ENCODE results near the gene TSEN2.

Gene TSEN2

DNA sequence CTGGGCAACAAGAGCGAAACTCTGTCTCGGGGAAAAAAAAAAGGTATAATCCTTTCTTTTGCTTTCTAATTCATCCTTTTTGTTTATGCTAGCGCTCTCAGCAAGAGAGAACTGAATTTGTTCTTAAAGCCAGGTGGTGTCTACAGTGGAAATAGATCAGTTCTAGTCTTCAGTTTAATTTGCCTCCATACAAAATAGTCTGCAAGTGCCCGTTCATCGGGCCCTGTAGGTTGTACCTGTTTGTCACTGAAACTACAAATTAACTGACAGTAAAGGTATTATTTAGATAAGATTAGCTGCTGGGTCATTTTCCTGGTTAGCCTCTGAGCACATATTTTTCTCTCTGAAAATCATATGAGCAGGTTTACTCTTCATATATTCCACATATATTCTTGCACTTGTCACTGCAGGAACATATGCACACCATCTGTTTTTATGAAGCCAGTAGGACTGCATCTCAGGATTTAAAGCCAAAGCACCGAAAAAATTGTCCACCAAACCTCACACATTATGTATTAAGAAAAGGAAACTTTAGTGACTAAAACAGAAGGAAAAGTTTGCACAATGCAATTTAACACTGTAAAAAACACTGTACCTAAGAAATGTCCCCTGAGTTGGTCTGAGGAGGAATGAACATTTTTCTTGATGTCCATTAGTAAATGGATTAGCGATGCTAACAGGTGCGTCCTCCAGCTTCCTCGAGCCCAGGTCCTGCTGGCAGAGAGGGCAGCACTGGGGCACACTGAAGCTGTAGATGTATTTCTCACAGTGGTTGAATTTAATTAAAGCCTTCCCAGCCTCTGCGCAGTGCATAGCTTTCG is 60.6 kb downstream of the TSEN2 start:
- H3K27me3 ChIP-seq (ENCODE audit: insufficient read depth, low read length), result peaks cover 2% of the 10 kb centered on the region; the same call in 1 of the 2 replicates
- H3K36me3 ChIP-seq (ENCODE audit: insufficient read depth, low read depth, low read length), result peaks cover 5% of the 10 kb centered on the region; the same call in 1 of the 2 replicates
- peak overlapping the region; percentile 44; the same call in 1 of the 2 replicates for H3K4me3 ChIP-seq (ENCODE audit: low read length)
- peak overlapping the region; percentile 45; the same call in 1 of the 2 replicates for H3K9ac ChIP-seq (ENCODE audit: low read depth, low read length)
- no peaks in the 10 kb centered on the region for H3K9me3 ChIP-seq (ENCODE audit: insufficient read depth, low read depth, low read length)
- peaks cover 11% of the 10 kb centered on the region; the same call in 1 of the 2 replicates for H3K4me1 ChIP-seq (ENCODE audit: insufficient read depth, low read length)
- H3K27ac ChIP-seq (ENCODE audit: low read length), result no peak overlapping the region

DNA sequence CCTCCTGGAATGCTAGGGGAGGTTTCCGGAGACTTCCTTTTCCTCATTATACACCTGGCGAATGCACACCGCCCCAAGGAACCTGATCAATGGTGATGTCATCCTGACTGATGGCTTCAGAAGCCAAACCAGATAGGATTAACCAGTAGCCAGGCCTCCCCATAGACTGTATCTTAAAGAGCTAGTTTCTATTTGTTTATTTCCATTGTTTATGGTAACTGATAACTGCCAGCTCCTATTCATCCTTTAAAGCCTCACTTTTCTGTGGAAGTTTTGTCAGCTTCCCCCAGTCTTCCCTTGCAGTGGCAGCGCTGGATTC is 61.2 kb downstream of the TSEN2 start, which contains the start of gene MKRN2OS:
TSS of gene MKRN2OS (minus strand) at position 27 of the 319 bp plus-strand sequence. CDS start 35 bp downstream, outside the sequence.
- peak within 1 kb of the TSS; percentile 45; the same call in 1 of the 2 replicates for H3K9ac ChIP-seq (ENCODE audit: low read depth, low read length)
- H3K9me3 ChIP-seq (ENCODE audit: insufficient read depth, low read depth, low read length), result no peaks in the 10 kb centered on the region
- peaks cover under 1% of the 10 kb centered on the region; the same call in 1 of the 2 replicates for H3K36me3 ChIP-seq (ENCODE audit: insufficient read depth, low read depth, low read length)
- no peak within 1 kb of the TSS for H3K27ac ChIP-seq (ENCODE audit: low read length)
- H3K4me3 ChIP-seq (ENCODE audit: low read length), result peak within 1 kb of the TSS; percentile 44; the same call in 1 of the 2 replicates
- peaks cover 6% of the 10 kb centered on the region; the same call in 1 of the 2 replicates for H3K27me3 ChIP-seq (ENCODE audit: insufficient read depth, low read length)
- H3K4me1 ChIP-seq (ENCODE audit: insufficient read depth, low read length), result peaks cover 11% of the 10 kb centered on the region; the same call in 1 of the 2 replicates

DNA sequence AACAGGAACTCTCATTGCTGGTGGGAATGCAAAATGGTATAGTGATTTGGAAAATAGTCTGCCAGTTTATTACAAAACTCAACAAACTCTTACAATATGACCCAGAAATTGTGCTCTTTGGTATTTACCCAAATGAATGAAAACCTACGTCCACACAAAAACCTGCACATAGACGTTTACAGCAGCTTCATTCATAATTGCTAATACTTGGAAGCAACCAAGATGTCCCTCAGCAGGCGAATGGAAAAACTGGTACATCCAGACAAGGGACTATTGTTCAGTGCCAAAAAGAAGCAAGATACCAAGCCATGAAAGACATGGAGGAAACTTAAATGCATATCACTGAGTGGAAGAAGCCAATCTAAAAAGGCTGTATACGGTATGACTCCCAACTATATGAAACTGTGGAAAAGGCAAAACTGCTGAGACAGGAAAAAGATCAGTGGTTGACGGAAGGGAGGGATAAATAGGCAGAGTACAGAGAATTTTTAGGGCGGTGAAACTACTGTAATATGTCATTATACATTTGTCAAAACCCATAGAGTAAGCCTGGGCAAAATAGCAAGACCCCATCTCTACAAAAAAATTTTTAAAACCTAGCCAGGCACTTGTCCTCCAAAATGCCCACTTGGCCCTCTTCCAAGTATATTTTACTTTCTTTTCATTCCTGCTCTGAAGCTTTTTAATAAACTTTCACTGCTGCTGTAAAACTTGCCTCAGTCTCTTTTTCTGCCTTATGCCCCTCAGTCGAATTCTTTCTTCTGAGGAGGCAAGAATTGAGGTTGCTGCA is 65.9 kb downstream of the TSEN2 start:
- Histone ChIP-seq H3K27ac (ENCODE audit: low read length) (no peak overlapping the region), H3K36me3 (ENCODE audit: insufficient read depth, low read depth, low read length) (no peaks in the 10 kb centered on the region), H3K9me3 (ENCODE audit: insufficient read depth, low read depth, low read length) (no peaks in the 10 kb centered on the region)

DNA sequence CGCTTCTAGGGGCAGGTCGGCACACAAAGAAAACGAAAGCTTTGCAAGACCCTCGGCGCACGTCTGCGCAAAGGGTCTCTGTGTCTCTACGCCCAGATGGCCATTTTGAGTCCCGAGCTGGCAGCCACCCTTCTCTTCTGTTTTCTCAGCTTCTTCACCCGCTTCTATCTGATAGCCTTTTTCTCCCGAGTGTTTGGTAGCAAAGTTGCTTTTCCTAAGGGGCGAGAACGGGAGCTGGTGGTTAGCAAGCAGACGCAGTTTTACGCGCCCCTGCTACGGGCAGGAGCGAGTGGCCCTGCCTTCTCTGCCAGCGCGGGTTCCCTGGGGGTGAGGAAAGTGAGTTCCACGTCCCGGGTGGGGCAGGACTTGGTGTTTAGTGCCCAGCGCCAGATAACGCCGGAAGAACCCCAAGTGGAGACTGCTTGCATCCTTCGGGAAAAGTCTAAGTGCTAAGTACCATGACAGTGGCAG is 69.7 kb downstream of the TSEN2 start:
- H3K9ac ChIP-seq (ENCODE audit: low read depth, low read length), result peak overlapping the region; percentile 57; the same call in 1 of the 2 replicates
- H3K4me3 ChIP-seq (ENCODE audit: low read length), result peak overlapping the region; percentile 57; the same call in 1 of the 2 replicates
- H3K27ac ChIP-seq (ENCODE audit: low read length), result no peak overlapping the region

More for the DNA sequence above, 65.9 kb downstream of the TSEN2 start:
- Histone ChIP-seq H3K4me1 (ENCODE audit: insufficient read depth, low read length) (peaks cover 4% of the 10 kb centered on the region; the same call in 1 of the 2 replicates), H3K27me3 (ENCODE audit: insufficient read depth, low read length) (peaks cover 6% of the 10 kb centered on the region; the same call in 1 of the 2 replicates), H3K4me3 (ENCODE audit: low read length) (no peak overlapping the region), H3K9ac (ENCODE audit: low read depth, low read length) (no peak overlapping the region)

DNA sequence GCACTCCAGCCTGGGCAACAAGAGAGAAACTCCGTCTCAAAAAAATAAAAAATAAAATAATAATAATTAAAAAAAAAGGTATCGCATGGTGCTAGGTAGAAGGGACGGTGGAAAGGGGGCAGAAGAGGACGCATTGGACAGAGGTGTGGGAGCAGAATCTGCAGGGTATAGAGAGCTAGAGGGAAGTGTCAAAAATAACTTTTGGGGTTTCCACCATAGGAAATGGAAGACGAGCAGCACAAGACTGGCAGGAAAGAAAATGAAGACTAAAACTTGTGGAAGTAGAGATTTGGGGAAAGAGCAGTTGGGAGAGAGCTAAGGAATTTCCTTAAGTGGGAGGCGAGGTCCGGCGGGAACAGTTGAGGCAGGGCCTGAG is 72.0 kb downstream of the TSEN2 start:
- H3K27ac ChIP-seq (ENCODE audit: low read length), result no peak overlapping the region
- peaks cover 16% of the 10 kb centered on the region for H3K4me1 ChIP-seq (ENCODE audit: insufficient read depth, low read length)
- H3K36me3 ChIP-seq (ENCODE audit: insufficient read depth, low read depth, low read length), result no peaks in the 10 kb centered on the region

More for the DNA sequence above, 69.7 kb downstream of the TSEN2 start:
- H3K9me3 ChIP-seq (ENCODE audit: insufficient read depth, low read depth, low read length), result no peaks in the 10 kb centered on the region
- H3K36me3 ChIP-seq (ENCODE audit: insufficient read depth, low read depth, low read length), result no peaks in the 10 kb centered on the region
- peaks cover 11% of the 10 kb centered on the region for H3K4me1 ChIP-seq (ENCODE audit: insufficient read depth, low read length)
- H3K27me3 ChIP-seq (ENCODE audit: insufficient read depth, low read length), result peaks cover 9% of the 10 kb centered on the region; the same call in 1 of the 2 replicates

DNA sequence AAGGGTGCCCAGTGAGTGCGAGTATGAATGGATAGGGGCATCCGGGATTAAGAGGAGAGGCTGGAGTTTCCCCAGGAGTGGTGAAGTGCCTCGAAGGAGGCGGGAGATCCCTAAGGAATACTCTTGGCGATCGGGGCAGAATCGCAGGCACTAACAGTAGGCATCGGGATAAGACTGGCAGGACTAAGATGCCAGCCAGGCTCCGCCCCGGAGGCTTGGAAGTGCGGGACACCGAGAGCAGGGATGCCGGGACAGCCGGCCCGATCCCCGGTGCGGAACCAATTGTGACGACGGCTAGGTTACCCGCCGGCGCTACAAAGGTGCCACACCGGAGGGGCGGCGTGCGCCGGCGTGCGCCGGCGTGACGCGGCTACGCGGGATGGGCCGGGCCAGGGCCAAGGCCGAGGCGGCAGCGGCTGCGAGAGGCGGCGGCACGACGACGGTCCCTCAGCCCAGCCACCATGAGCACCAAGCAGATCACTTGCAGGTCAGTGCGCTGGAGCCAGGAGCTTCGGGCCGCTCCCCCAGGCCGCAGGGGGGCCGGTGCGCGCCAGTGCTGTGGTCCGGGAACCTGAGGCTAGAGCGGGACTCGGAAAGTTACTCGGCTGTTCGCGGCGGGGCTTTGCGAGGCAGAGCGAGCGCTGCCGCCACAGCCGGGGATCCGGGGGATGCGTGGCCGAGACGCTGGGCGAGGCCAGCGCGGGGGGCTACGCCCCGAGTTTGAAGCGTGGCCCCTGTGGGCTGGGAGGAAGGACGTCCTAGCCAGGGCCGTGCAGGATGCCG is 72.6 kb downstream of the TSEN2 start, which contains the start of gene MKRN2:
TSS of gene MKRN2 (plus strand) at position 398 of the 783 bp plus-strand sequence. CDS start at position 462, 64 bp downstream.
- Histone ChIP-seq H3K4me1 (ENCODE audit: insufficient read depth, low read length) (peaks cover 16% of the 10 kb centered on the region), H3K4me3 (ENCODE audit: low read length) (peak within 1 kb of the TSS; percentile 98), H3K36me3 (ENCODE audit: insufficient read depth, low read depth, low read length) (no peaks in the 10 kb centered on the region), H3K9me3 (ENCODE audit: insufficient read depth, low read depth, low read length) (no peaks in the 10 kb centered on the region), H3K27ac (ENCODE audit: low read length) (peak within 1 kb of the TSS; percentile 62), H3K27me3 (ENCODE audit: insufficient read depth, low read length) (peaks cover 3% of the 10 kb centered on the region; the same call in 1 of the 2 replicates), H3K9ac (ENCODE audit: low read depth, low read length) (peak within 1 kb of the TSS; percentile 93)

More for the DNA sequence above, 72.0 kb downstream of the TSEN2 start:
- peaks cover 3% of the 10 kb centered on the region; the same call in 1 of the 2 replicates for H3K27me3 ChIP-seq (ENCODE audit: insufficient read depth, low read length)
- H3K9ac ChIP-seq (ENCODE audit: low read depth, low read length), result peak overlapping the region; percentile 93
- H3K4me3 ChIP-seq (ENCODE audit: low read length), result peak overlapping the region; percentile 98
- no peaks in the 10 kb centered on the region for H3K9me3 ChIP-seq (ENCODE audit: insufficient read depth, low read depth, low read length)

DNA sequence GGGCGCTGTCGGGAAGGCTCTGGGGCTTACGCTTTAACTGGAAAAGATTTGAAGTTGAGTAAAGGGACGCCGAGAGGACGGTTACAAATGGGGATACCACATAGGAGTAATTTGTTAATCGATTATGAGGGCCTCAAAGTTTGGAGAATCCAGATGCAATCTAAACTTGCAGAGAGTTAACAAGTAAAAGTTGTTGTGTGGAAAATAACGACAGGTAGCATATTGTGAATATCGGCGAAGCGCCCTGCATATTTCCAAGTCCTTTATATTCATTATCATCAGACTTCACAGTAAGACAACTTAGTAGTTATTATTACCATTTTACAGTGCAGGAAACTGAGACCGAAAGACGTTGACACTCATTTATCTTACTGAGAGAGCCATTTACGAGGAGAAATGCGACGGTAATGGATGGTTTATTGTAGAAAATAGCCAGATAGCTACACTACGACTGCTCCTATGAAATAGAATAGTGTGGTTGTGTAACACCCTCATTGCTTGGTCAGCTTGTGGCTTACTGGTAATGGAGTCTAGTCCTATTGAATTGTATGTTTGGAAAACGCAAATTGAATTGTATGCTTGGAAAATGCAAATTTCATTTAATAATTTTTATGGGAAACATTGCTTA is 73.3 kb downstream of the TSEN2 start:
- H3K27me3 ChIP-seq (ENCODE audit: insufficient read depth, low read length), result peaks cover 3% of the 10 kb centered on the region; the same call in 1 of the 2 replicates
- peak overlapping the region; percentile 93 for H3K9ac ChIP-seq (ENCODE audit: low read depth, low read length)
- H3K4me3 ChIP-seq (ENCODE audit: low read length), result peak overlapping the region; percentile 98
- peaks cover 16% of the 10 kb centered on the region for H3K4me1 ChIP-seq (ENCODE audit: insufficient read depth, low read length)
- H3K9me3 ChIP-seq (ENCODE audit: insufficient read depth, low read depth, low read length), result no peaks in the 10 kb centered on the region
- peak overlapping the region; percentile 62 for H3K27ac ChIP-seq (ENCODE audit: low read length)
- H3K36me3 ChIP-seq (ENCODE audit: insufficient read depth, low read depth, low read length), result no peaks in the 10 kb centered on the region

DNA sequence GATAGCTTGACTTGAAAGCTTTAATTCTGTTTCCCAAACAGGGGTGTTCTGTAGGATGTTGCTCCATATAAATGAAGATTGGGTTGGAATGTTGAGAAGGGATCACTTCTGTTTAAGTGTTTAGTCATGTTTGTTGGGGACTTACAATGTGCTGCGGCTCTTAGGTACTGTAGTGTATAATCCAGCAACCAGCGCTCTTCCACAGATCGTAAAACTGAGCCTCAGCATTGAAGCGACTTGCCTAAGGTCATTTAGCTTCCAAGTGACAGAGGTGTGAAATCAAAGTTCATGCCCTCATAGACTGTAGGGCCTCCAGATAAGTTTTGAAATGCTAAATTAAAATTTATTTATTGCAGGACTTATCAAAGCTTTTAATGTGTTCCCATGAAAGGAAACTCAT is 74.4 kb downstream of the TSEN2 start:
- peak overlapping the region; percentile 93; the same call in 1 of the 2 replicates for H3K9ac ChIP-seq (ENCODE audit: low read depth, low read length)
- peak overlapping the region; percentile 98 for H3K4me3 ChIP-seq (ENCODE audit: low read length)
- peaks cover 19% of the 10 kb centered on the region for H3K4me1 ChIP-seq (ENCODE audit: insufficient read depth, low read length)
- H3K36me3 ChIP-seq (ENCODE audit: insufficient read depth, low read depth, low read length), result no peaks in the 10 kb centered on the region
- no peaks in the 10 kb centered on the region for H3K9me3 ChIP-seq (ENCODE audit: insufficient read depth, low read depth, low read length)
- peaks cover 3% of the 10 kb centered on the region; the same call in 1 of the 2 replicates for H3K27me3 ChIP-seq (ENCODE audit: insufficient read depth, low read length)
- no peak overlapping the region for H3K27ac ChIP-seq (ENCODE audit: low read length)

DNA sequence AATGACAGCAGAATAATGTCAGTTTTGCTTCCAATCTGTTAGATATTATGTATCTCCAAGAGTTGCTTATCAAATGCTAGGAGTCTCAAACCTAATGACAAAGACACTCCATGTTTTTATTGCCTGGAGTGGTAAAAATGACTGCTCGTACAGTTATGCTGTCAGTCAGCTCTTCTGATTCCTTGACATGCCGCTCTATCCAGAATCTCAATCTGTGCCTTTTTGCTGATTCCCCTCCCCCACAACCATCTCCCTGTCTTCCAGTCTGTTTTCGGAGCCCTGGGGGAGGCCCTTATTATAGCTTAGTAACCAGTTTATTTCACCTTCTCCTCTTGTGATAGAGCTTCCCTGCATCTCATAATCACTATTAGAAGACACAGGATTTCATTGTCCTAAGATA is 75.2 kb downstream of the TSEN2 start:
- no peaks in the 10 kb centered on the region for H3K36me3 ChIP-seq (ENCODE audit: insufficient read depth, low read depth, low read length)
- H3K9ac ChIP-seq (ENCODE audit: low read depth, low read length), result no peak overlapping the region
- no peaks in the 10 kb centered on the region for H3K9me3 ChIP-seq (ENCODE audit: insufficient read depth, low read depth, low read length)
- no peak overlapping the region for H3K4me3 ChIP-seq (ENCODE audit: low read length)
- peaks cover 19% of the 10 kb centered on the region for H3K4me1 ChIP-seq (ENCODE audit: insufficient read depth, low read length)
- H3K27me3 ChIP-seq (ENCODE audit: insufficient read depth, low read length), result peaks cover 3% of the 10 kb centered on the region; the same call in 1 of the 2 replicates
- no peak overlapping the region for H3K27ac ChIP-seq (ENCODE audit: low read length)

DNA sequence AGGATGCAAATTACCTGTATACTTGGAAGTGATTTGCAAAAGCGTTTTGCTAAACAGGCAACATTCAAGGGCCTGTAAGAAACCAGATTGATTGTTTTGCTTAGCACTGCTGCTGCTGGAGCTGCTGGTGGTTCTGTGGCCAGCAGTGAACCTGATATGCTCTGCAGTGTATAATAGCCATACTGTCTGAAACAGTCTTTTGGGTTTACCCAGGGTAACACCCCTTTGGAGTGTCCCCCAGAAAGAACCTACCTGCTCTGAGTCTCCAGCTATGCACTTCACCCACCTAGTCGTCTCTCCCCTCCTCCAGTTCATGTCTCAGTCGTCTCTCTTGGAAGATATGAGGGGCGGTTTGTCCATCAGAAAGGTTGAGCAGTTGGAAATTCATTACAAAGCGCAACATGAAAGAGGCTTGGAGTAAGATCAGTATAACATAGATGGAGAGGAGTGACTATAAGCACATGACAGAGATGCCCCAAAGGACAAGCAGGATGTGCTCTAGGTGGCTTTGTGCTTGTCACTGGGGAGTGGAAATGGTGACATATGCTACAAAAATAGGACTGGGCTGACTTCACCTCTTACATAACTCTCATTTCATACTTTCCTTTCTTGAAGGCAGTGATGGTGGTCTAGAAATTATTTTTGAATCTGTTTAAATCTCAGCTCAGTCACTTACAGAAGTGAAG is 76.4 kb downstream of the TSEN2 start:
- no peaks in the 10 kb centered on the region for H3K9me3 ChIP-seq (ENCODE audit: insufficient read depth, low read depth, low read length)
- no peaks in the 10 kb centered on the region for H3K36me3 ChIP-seq (ENCODE audit: insufficient read depth, low read depth, low read length)
- no peak overlapping the region for H3K9ac ChIP-seq (ENCODE audit: low read depth, low read length)
- H3K4me1 ChIP-seq (ENCODE audit: insufficient read depth, low read length), result peaks cover 19% of the 10 kb centered on the region
- H3K27ac ChIP-seq (ENCODE audit: low read length), result no peak overlapping the region
- H3K27me3 ChIP-seq (ENCODE audit: insufficient read depth, low read length), result no peaks in the 10 kb centered on the region
- no peak overlapping the region for H3K4me3 ChIP-seq (ENCODE audit: low read length)

All from iPS-20b (cell line).